ENCODE results near the gene CCL28. TPM values are rescaled to one million over a fixed set of nuclear protein-coding genes. Genes with fewer than 3 reads are reported as not detected.
A peak's percentile ranks its signal among the peaks of the same experiment; 100 is the strongest.

Gene CCL28
- total and polyA plus RNA-seq, 12 donors, result 0.10 to 0.59 (median 0.32) TPM; not detected in 1

DNA sequence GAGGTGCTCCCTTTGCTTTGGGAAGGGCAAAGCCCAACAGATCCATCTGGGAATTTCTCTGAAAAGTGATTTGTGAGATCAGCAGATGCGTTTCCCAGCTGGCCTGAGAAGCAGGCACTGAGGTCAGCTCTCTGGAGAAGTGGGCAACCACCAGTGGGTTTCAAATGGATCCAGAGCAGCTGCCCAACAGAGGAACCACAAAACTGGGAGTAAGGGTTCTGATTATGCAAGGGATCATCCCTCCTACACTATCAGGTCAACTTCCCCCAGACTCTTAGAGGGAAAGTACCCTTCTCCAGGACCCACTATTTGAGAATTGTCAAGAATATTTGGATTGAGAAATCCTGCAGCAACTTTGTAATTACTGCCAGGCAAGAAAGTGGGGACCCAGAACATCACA is 21.7 kb downstream of the CCL28 start:
- Histone ChIP-seq H3K36me3 (no peaks in the 10 kb centered on the region), H3K27ac (no peak overlapping the region), H3K4me1 (peaks cover 0 to 7% (median 0%) of the 10 kb centered on the region in 9 donors), H3K9me3 (no peaks in the 10 kb centered on the region), H3K4me3 (no peak overlapping the region), H3K27me3 (peaks cover 0 to 14% (median 0%) of the 10 kb centered on the region in 7 donors)
- no peak for TF ChIP-seq CTCF (IDR thresholded peaks at IDR 0.05)
- WGBS, 2 donors, result 64 to 89% methylated on average over 1 of the region's 1 CpG
- intact Hi-C loops (cut with DNase I), result loop anchor here in 3 of 10 donors (2.0 to 10.0 kb wide), 3 partner anchors 276 to 286 kb away; no protein-coding TSS in a partner anchor
- DNase-seq, result no peak
- ATAC-seq, result no peak

GRCh38 chr5:43389679-43390329 is 22.4 kb downstream of the CCL28 start:
- intact Hi-C loops (cut with DNase I), result loop anchor here (2.0 to 10.0 kb wide), 12 partner anchors 155 to 485 kb away; no protein-coding TSS in a partner anchor

DNA sequence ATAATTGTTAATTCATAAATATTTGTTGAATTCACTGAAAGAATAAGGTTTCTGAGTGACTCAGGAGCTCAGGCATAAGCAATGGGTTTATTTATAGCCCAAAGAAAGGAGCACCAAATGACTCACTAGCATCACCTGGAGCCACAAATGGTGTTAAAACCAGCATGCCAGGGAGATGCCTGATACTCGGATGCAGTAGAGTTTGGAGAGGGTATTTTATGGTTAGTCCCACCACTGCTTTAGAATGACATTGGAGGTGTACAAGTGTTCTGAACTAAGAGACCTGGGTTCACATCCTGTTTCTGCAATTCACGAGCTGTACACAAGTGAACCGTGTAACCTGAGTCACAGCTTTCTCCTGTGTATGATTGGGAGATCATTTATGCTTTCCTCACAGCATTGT is 25.2 kb downstream of the CCL28 start:
- H3K27me3 ChIP-seq, result peaks cover 0 to 11% (median 0%) of the 10 kb centered on the region in 7 donors
- intact Hi-C loops (cut with DNase I), result loop anchor here (5.0 to 10.0 kb wide), 8 partner anchors 152 to 482 kb away; no protein-coding TSS in a partner anchor
- DNase-seq (no peak), ATAC-seq (no peak)
- WGBS, 2 donors, result 65 to 68% methylated on average over 3 of the region's 3 CpGs
- peaks cover 0 to 7% (median 0%) of the 10 kb centered on the region in 9 donors for H3K4me1 ChIP-seq
- no peak overlapping the region for H3K27ac ChIP-seq
- H3K36me3 ChIP-seq, result no peaks in the 10 kb centered on the region
- no peaks in the 10 kb centered on the region for H3K9me3 ChIP-seq
- no peak for TF ChIP-seq CTCF (IDR thresholded peaks at IDR 0.05)
- no peak overlapping the region for H3K4me3 ChIP-seq

More at GRCh38 chr5:43389679-43390329, 22.4 kb downstream of the CCL28 start:
- ATAC-seq (peak; percentile 72 to 93 (median 88)), DNase-seq (peak in 1 of 2 donors; percentile 50)
- no peaks in the 10 kb centered on the region for H3K9me3 ChIP-seq
- WGBS, 2 donors, result 31 to 33% methylated on average over 4 of the region's 4 CpGs
- H3K27ac ChIP-seq, result no peak overlapping the region
- peaks cover 0 to 9% (median 0%) of the 10 kb centered on the region in 7 donors for H3K27me3 ChIP-seq
- H3K4me1 ChIP-seq, result peaks cover 0 to 7% (median 0%) of the 10 kb centered on the region in 9 donors
- H3K4me3 ChIP-seq, result no peak overlapping the region
- TF ChIP-seq CTCF (IDR thresholded peaks at IDR 0.05), result peak; percentile 61 to 85 (median 80)
- H3K36me3 ChIP-seq, result no peaks in the 10 kb centered on the region

DNA sequence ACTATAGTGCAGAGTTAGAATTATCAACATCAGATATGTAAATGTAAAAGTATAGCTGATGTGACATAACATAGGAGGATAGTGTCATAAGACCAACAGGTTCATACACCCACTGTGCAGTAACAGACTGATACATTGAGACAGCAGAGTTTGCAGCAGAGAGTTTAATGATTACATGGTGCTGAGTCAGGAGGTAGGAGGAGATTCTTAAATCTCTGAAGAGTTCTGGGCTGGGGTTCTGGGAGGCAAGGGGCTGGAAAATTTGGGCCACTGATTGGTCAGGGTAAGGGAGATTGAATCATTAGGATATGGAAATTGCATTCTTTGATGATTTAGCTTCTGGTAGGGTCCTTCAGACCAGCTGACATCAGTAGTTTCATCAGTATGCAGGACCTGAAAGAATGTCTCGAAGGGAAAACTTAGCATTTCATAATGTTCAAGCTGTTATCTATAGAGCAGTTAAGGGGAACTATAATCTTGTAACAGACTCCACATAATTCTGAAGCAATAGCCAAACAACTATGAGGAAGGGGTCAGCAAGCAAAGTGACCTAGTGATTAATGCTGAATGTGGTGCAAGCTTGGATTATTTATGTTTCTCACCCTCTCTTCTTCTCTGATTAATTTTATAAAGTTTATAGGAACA is 35.6 kb downstream of the CCL28 start:
- H3K27ac ChIP-seq, result no peak overlapping the region
- H3K27me3 ChIP-seq, result peaks cover 0 to 6% (median 0%) of the 10 kb centered on the region in 7 donors
- H3K9me3 ChIP-seq, result no peaks in the 10 kb centered on the region
- no peaks in the 10 kb centered on the region for H3K36me3 ChIP-seq
- no peak for DNase-seq
- no peak for TF ChIP-seq CTCF (IDR thresholded peaks at IDR 0.05)
- ATAC-seq, result no peak
- 65 to 69% methylated on average over 1 of the region's 1 CpG for WGBS, 2 donors
- H3K4me3 ChIP-seq, result no peak overlapping the region
- no peaks in the 10 kb centered on the region for H3K4me1 ChIP-seq
- intact Hi-C loops (cut with DNase I), result no loop called here
